Trophoblast cell (in vitro differentiated cells and primary cell): ENCODE measurements around the gene RASL11B.
A peak's percentile ranks its signal among the peaks of the same experiment; 100 is the strongest.

ENCODE experiments used
- DNase-seq, 2 donors: peaks; one replicate each; pipeline ENCODE4 v3.0.0-alpha.2; 2016
- H2AFZ ChIP-seq: 2 replicates; pipeline ENCODE4 v1.6.1; 2013; ENCODE audit warnings: low read length, moderate library complexity, mild to moderate bottlenecking; ENCODE audit not compliant: insufficient read depth, poor library complexity
- H2AK5ac ChIP-seq: 2 replicates; pipeline ENCODE4 v1.6.1; 2013; ENCODE audit warnings: mild to moderate bottlenecking, low read length
- H2BK120ac ChIP-seq: 2 replicates; pipeline ENCODE4 v1.6.1; 2013; ENCODE audit warnings: low read length, mild to moderate bottlenecking, moderate library complexity; ENCODE audit not compliant: insufficient read depth, poor library complexity
- H2BK12ac ChIP-seq: 2 replicates; pipeline ENCODE4 v1.6.1; 2013; ENCODE audit warnings: mild to moderate bottlenecking, low read length, moderate library complexity
- H2BK5ac ChIP-seq: 2 replicates; pipeline ENCODE4 v1.6.1; 2013; ENCODE audit warnings: low read length, low read depth, moderate library complexity, mild to moderate bottlenecking; ENCODE audit not compliant: poor library complexity
- H3K14ac ChIP-seq: 2 replicates; pipeline ENCODE4 v1.6.1; 2013; ENCODE audit warnings: mild to moderate bottlenecking, low read length
- H3K18ac ChIP-seq: 2 replicates; pipeline ENCODE4 v1.6.1; 2013; ENCODE audit warnings: mild to moderate bottlenecking, low read length
- H3K23ac ChIP-seq: 2 replicates; pipeline ENCODE4 v1.6.1; 2013; ENCODE audit warnings: low read length
- H3K27ac ChIP-seq: 2 replicates; pipeline ENCODE4 v1.5.1; 2013; ENCODE audit warnings: low read depth, mild to moderate bottlenecking, inconsistent platforms, low read length, moderate library complexity
- H3K27me3 ChIP-seq: 2 replicates; pipeline ENCODE4 v1.6.1; 2013; ENCODE audit warnings: inconsistent platforms, mild to moderate bottlenecking, low read length, moderate library complexity; ENCODE audit not compliant: insufficient read depth
- H3K36me3 ChIP-seq, 2 experiments: 1 replicate in 1 of 2; 2 replicates in 1 of 2; pipeline ENCODE4 v1.6.1; 2013; ENCODE audit warnings: low read length in 2 of 2, mild to moderate bottlenecking in 2 of 2, moderate library complexity in 1 of 2; ENCODE audit not compliant: insufficient read depth in 2 of 2, control insufficient read depth in 1 of 2
- H3K4ac ChIP-seq: 2 replicates; pipeline ENCODE4 v1.6.1; 2013; ENCODE audit warnings: low read depth, mild to moderate bottlenecking, low read length, moderate library complexity
- H3K4me1 ChIP-seq, 2 experiments: 1 replicate in 1 of 2; 2 replicates in 1 of 2; pipeline ENCODE4 v1.6.1; 2013; ENCODE audit warnings: low read length in 2 of 2, mild to moderate bottlenecking in 2 of 2, moderate library complexity in 1 of 2; ENCODE audit not compliant: insufficient read depth in 2 of 2, control insufficient read depth in 1 of 2
- H3K4me2 ChIP-seq: 2 replicates; pipeline ENCODE4 v1.6.1; 2013; ENCODE audit warnings: inconsistent platforms, mild to moderate bottlenecking, low read length, moderate library complexity
- H3K4me3 ChIP-seq: 2 replicates; pipeline ENCODE4 v1.5.1; 2013; ENCODE audit warnings: mild to moderate bottlenecking, low read depth, low read length, inconsistent platforms
- H3K79me1 ChIP-seq: one replicate; pipeline ENCODE4 v1.6.1; 2013; ENCODE audit warnings: low read length
- H3K79me2 ChIP-seq: 2 replicates; pipeline ENCODE4 v1.6.1; 2013; ENCODE audit warnings: low read length, mild to moderate bottlenecking; ENCODE audit not compliant: control insufficient read depth, insufficient read depth, poor library complexity
- H3K9ac ChIP-seq: 2 replicates; pipeline ENCODE4 v1.6.1; 2013; ENCODE audit warnings: mild to moderate bottlenecking, low read length
- H3K9me3 ChIP-seq: 2 replicates; pipeline ENCODE4 v1.6.1; 2013; ENCODE audit warnings: low read depth, mild to moderate bottlenecking, control low read depth, inconsistent platforms, low read length; ENCODE audit not compliant: insufficient read depth
- H4K12ac ChIP-seq: 2 replicates; pipeline ENCODE4 v1.6.1; 2013; ENCODE audit warnings: low read depth, mild to moderate bottlenecking, low read length, moderate library complexity
- H4K8ac ChIP-seq: 2 replicates; pipeline ENCODE4 v1.6.1; 2013; ENCODE audit warnings: low read depth, mild to moderate bottlenecking, low read length, moderate library complexity
- H4K91ac ChIP-seq: one replicate; pipeline ENCODE4 v1.6.1; 2013; ENCODE audit warnings: low read depth, mild to moderate bottlenecking, low read length, moderate library complexity
- WGBS: extraction: QIAGEN DNeasy Blood & Tissue Kit; methylation state at CpG from one replicate; pipeline ENCODE4 v1.1.7; 2013; ENCODE audit warnings: missing lambda C conversion rate; ENCODE audit not compliant: insufficient read length, insufficient coverage; ENCODE audit errors: extremely low coverage; 5-methylcytosine and 5-hydroxymethylcytosine counted together

RASL11B gene

GRCh38 chr4:52873191-52873590, 11.1 kb downstream of the RASL11B start:
- no peaks in the 10 kb centered on the region for H3K9me3 ChIP-seq
- H4K91ac ChIP-seq, result peak overlapping the region; percentile 17
- peak overlapping the region; percentile 37 for H3K4me2 ChIP-seq
- H3K14ac ChIP-seq, result no peak overlapping the region
- peaks cover 26% of the 10 kb centered on the region for H3K79me1 ChIP-seq
- no peak overlapping the region for H3K18ac ChIP-seq
- H2BK5ac ChIP-seq, result peak overlapping the region; percentile 59
- peaks cover 24 to 25% of the 10 kb centered on the region in 2 experiments for H3K4me1 ChIP-seq
- no peak overlapping the region for H3K4ac ChIP-seq
- peak in 1 of 2 donors; percentile 65 for DNase-seq
- H4K8ac ChIP-seq, result no peak overlapping the region
- H2BK120ac ChIP-seq, result no peak overlapping the region
- no peak overlapping the region for H2AK5ac ChIP-seq
- H3K9ac ChIP-seq, result no peak overlapping the region
- peak overlapping the region; percentile 82 for H3K27ac ChIP-seq
- no CpG with 5 or more reads among the region's 1 CpG for WGBS
- H3K23ac ChIP-seq, result no peak overlapping the region
- no peaks in the 10 kb centered on the region for H3K79me2 ChIP-seq
- H3K27me3 ChIP-seq, result no peaks in the 10 kb centered on the region
- H3K36me3 ChIP-seq, result no peaks in the 10 kb centered on the region
- H2AFZ ChIP-seq, result no peak overlapping the region
- H4K12ac ChIP-seq, result no peak overlapping the region
- no peak overlapping the region for H2BK12ac ChIP-seq
- no peak overlapping the region for H3K4me3 ChIP-seq

- Histone ChIP-seq H4K12ac (no peak overlapping the region), H3K23ac (no peak overlapping the region), H2BK120ac (peak overlapping the region; percentile 77), H3K18ac (peak overlapping the region; percentile 70), H3K27me3 (no peaks in the 10 kb centered on the region), H3K36me3 (no peaks in the 10 kb centered on the region), H3K4me2 (peak overlapping the region; percentile 0), H3K4me3 (no peak overlapping the region), H3K4me1 (peaks cover 24% of the 10 kb centered on the region in 2 experiments), H3K79me1 (peaks cover 25% of the 10 kb centered on the region), H3K14ac (peak overlapping the region; percentile 65), H3K9me3 (no peaks in the 10 kb centered on the region), H2AFZ (no peak overlapping the region), H2BK12ac (peak overlapping the region; percentile 85), H4K91ac (peak overlapping the region; percentile 83), H3K79me2 (no peaks in the 10 kb centered on the region), H3K27ac (peak overlapping the region; percentile 74), H3K4ac (no peak overlapping the region), H4K8ac (peak overlapping the region; percentile 20), H3K9ac (no peak overlapping the region), H2AK5ac (peak overlapping the region; percentile 6), H2BK5ac (peak overlapping the region; percentile 57)
- no CpG with 5 or more reads among the region's 10 CpGs for WGBS
- DNase-seq, result peak; percentile 89 to 96
Measured at GRCh38 chr4:52873861-52874343, 11.8 kb downstream of the RASL11B start.

- H2AFZ ChIP-seq, result no peak overlapping the region
- peak overlapping the region; percentile 60 for H4K91ac ChIP-seq
- peak overlapping the region; percentile 17 for H3K18ac ChIP-seq
- no peak overlapping the region for H4K12ac ChIP-seq
- H3K36me3 ChIP-seq, result no peaks in the 10 kb centered on the region
- peak overlapping the region; percentile 35 for H2BK120ac ChIP-seq
- H3K4me3 ChIP-seq, result no peak overlapping the region
- no peak overlapping the region for H3K4ac ChIP-seq
- peaks cover 19% of the 10 kb centered on the region for H3K79me1 ChIP-seq
- no peak overlapping the region for H2AK5ac ChIP-seq
- H3K9ac ChIP-seq, result no peak overlapping the region
- H3K4me2 ChIP-seq, result no peak overlapping the region
- H3K27me3 ChIP-seq, result no peaks in the 10 kb centered on the region
- no peak overlapping the region for H2BK5ac ChIP-seq
- no peak overlapping the region for H3K27ac ChIP-seq
- no CpG with 5 or more reads among the region's 5 CpGs for WGBS
- no peak overlapping the region for H4K8ac ChIP-seq
- H3K14ac ChIP-seq, result peak overlapping the region; percentile 16
- no peaks in the 10 kb centered on the region for H3K79me2 ChIP-seq
- H3K4me1 ChIP-seq, result peaks cover 16% of the 10 kb centered on the region in 2 experiments
- peak overlapping the region; percentile 63 for H2BK12ac ChIP-seq
- no peak overlapping the region for H3K23ac ChIP-seq
- no peak for DNase-seq
- no peaks in the 10 kb centered on the region for H3K9me3 ChIP-seq
Measured at GRCh38 chr4:52874948-52875347, 12.8 kb downstream of the RASL11B start.

DNA sequence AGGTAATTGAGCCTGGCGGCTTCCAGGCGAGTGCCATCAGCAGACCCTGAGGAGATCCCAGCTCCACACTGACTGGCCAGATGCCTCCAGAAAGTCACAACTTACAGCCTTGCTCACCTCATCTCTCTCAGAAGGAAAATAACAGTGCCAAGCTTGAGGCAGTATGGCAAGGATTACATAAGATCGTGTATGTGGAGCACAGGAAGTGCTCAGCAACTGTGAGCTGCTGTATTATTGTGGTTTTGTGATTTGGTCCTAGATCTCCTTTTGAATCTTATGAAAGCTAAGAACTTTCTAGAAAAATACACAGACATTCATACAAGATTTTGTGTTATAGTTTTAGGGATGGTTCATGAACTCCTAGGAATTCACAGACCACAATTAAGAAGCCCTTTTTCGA, 14.0 kb downstream of the RASL11B start:
- no peak overlapping the region for H3K18ac ChIP-seq
- H4K12ac ChIP-seq, result no peak overlapping the region
- no peak overlapping the region for H2AFZ ChIP-seq
- H3K4ac ChIP-seq, result no peak overlapping the region
- H3K9me3 ChIP-seq, result no peaks in the 10 kb centered on the region
- H3K14ac ChIP-seq, result no peak overlapping the region
- no peak overlapping the region for H2BK120ac ChIP-seq
- H3K27ac ChIP-seq, result no peak overlapping the region
- no peak overlapping the region for H3K4me2 ChIP-seq
- H3K27me3 ChIP-seq, result no peaks in the 10 kb centered on the region
- no peaks in the 10 kb centered on the region for H3K36me3 ChIP-seq
- H2BK12ac ChIP-seq, result no peak overlapping the region
- no peak overlapping the region for H2AK5ac ChIP-seq
- no peak overlapping the region for H4K91ac ChIP-seq
- no peaks in the 10 kb centered on the region for H3K79me2 ChIP-seq
- H3K23ac ChIP-seq, result no peak overlapping the region
- peaks cover 16% of the 10 kb centered on the region for H3K79me1 ChIP-seq
- no peak overlapping the region for H2BK5ac ChIP-seq
- peaks cover 11 to 12% of the 10 kb centered on the region in 2 experiments for H3K4me1 ChIP-seq
- H4K8ac ChIP-seq, result no peak overlapping the region
- H3K9ac ChIP-seq, result no peak overlapping the region
- WGBS, result no CpG with 5 or more reads among the region's 4 CpGs
- DNase-seq, result no peak
- no peak overlapping the region for H3K4me3 ChIP-seq
